Panc1 (cell line): ENCODE measurements around the gene AADACL2. TPM values are rescaled to one million over a fixed set of nuclear protein-coding genes. Genes with fewer than 3 reads are reported as not detected.

ENCODE experiments used
- ATAC-seq: fragments of 200-7000 bp; cut with Tn5 transposase; 2 replicates; pipeline ENCODE4 v1.9.1; 2020; ENCODE audit warnings: mild to moderate bottlenecking, moderate library complexity
- BruUV-seq: library from RNA; stranded (reverse); fragments of 400-500 nt; replicated peaks from 2 replicates; lab custom pipeline; 2021; lab: Mats Ljungman, UMichigan
- CTCF ChIA-PET: fragments of 300-600 bp; sonication (Branson Sonifier 250); formaldehyde crosslinking; loops from one replicate; lab custom pipeline; 2022; ENCODE audit warnings: antibody characterized with exemption; lab: Charles Lee
- POLR2A ChIA-PET: fragments of 300-600 bp; sonication (Branson Sonifier 250); formaldehyde crosslinking; loops from one replicate; lab custom pipeline; 2022; ENCODE audit warnings: antibody characterized with exemption; lab: Charles Lee
- DNase-seq: peaks from one replicate; pipeline ENCODE4 v3.0.0-alpha.2; 2010; ENCODE audit warnings: low read depth, low spot score
- H3K27ac ChIP-seq: 2 replicates; pipeline ENCODE4 v1.5.1; 2011; ENCODE audit warnings: mild to moderate bottlenecking, low read length, inconsistent platforms
- H3K27me3 ChIP-seq: fragments of 200-500 bp; sonication (Bioruptor generic); 2 replicates; pipeline ENCODE4 v1.6.0; 2014; ENCODE audit warnings: low read length, inconsistent platforms; ENCODE audit not compliant: control insufficient read depth, insufficient read depth
- H3K36me3 ChIP-seq: fragments of 200-500 bp; sonication (Bioruptor generic); 2 replicates; pipeline ENCODE4 v1.5.1; 2014; ENCODE audit warnings: inconsistent platforms, mild to moderate bottlenecking, low read length, moderate library complexity; ENCODE audit not compliant: control insufficient read depth, insufficient read depth
- H3K4me1 ChIP-seq: 2 replicates; pipeline ENCODE4 v1.5.1; 2011; ENCODE audit warnings: inconsistent platforms, mild to moderate bottlenecking, low read length, moderate library complexity; ENCODE audit not compliant: control insufficient read depth, insufficient read depth
- H3K4me3 ChIP-seq, 2 experiments: 2 replicates each; pipeline ENCODE4 v1.5.1; 2011 to 2012; ENCODE audit warnings: low read depth in 2 of 2, low read length in 2 of 2, mild to moderate bottlenecking in 2 of 2, inconsistent platforms in 1 of 2, moderate library complexity in 1 of 2
- H3K9me3 ChIP-seq: fragments of 200-500 bp; sonication (Bioruptor generic); 2 replicates; pipeline ENCODE4 v1.5.1; 2014; ENCODE audit warnings: low read depth, mild to moderate bottlenecking, inconsistent platforms, low read length, moderate library complexity; ENCODE audit not compliant: control insufficient read depth, insufficient read depth
- POLR2AphosphoS5 ChIP-seq: IDR thresholded peaks from 2 replicates; pipeline ENCODE4 v1.6.1; 2012; ENCODE audit warnings: mild to moderate bottlenecking, low read depth, low read length, moderate library complexity
- SIN3A ChIP-seq: IDR thresholded peaks from 2 replicates; pipeline ENCODE4 v1.6.1; 2012; ENCODE audit warnings: low read depth, mild to moderate bottlenecking, low read length, moderate library complexity, borderline replicate concordance; ENCODE audit not compliant: insufficient read depth
- TCF7L2 ChIP-seq: IDR thresholded peaks from 2 replicates; pipeline ENCODE4 v1.6.1; 2011; ENCODE audit warnings: mild to moderate bottlenecking, low read depth, low read length, inconsistent platforms
- in situ Hi-C: cut with HindIII; loops from 2 replicates; pipeline ENCODE4 v1.10.0; 2016; ENCODE audit warnings: low sequenced_read_pairs, low pct_unique_long_range_greater_than_20kb
- intact Hi-C: fragments of 100-400 bp; cut with micrococcal nuclease; formaldehyde crosslinking; loops from one replicate; pipeline ENCODE4 v1.10.0; 2022; ENCODE audit not compliant: unreplicated experiment
- total RNA-seq: library from RNA; stranded (reverse); gene quantifications from one replicate; pipeline ENCODE4 v1.2.1, GENCODE V29; 2021; ENCODE audit not compliant: unreplicated experiment
- TF ChIP-seq, protein P1 (sequence below), 2 experiments: IDR thresholded peaks; 2 replicates each; pipeline ENCODE4 v1.6.1; 2011 to 2012; ENCODE audit warnings: low read depth in 2 of 2, control low read depth in 1 of 2, low read length in 1 of 2, mild to moderate bottlenecking in 1 of 2, moderate library complexity in 1 of 2; ENCODE audit not compliant: insufficient read depth in 1 of 2
- TF ChIP-seq, protein P2 (sequence below): fragments of 450-650 bp; IDR thresholded peaks from 2 replicates; pipeline ENCODE4 v1.5.1; 2017; ENCODE audit warnings: mild to moderate bottlenecking

AADACL2 gene
- total RNA-seq, 1 experiment from 2014 or later = not detected

DNA sequence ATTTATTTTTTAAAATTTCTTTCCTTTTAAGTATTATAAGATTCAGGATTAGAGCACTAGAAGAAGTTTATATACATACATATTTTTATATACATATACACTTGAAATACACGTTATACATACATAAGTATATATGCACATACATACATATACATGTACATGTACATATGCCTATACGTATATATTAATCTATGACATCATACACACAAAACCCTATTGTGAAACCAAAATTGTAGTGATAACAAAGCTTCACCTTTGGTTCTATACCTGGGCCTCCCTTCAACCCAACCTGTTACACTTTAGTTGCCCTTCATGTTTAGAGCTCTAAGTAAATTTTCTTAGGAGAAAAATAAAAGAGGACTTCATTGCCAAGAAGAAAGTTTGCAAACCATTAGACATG is 17.0 kb downstream of the AADACL2 start:
- no peak for DNase-seq
- TF ChIP-seq TCF7L2 (no peak), POLR2AphosphoS5 (no peak), SIN3A (no peak)
- TF ChIP-seq, protein P1, sequence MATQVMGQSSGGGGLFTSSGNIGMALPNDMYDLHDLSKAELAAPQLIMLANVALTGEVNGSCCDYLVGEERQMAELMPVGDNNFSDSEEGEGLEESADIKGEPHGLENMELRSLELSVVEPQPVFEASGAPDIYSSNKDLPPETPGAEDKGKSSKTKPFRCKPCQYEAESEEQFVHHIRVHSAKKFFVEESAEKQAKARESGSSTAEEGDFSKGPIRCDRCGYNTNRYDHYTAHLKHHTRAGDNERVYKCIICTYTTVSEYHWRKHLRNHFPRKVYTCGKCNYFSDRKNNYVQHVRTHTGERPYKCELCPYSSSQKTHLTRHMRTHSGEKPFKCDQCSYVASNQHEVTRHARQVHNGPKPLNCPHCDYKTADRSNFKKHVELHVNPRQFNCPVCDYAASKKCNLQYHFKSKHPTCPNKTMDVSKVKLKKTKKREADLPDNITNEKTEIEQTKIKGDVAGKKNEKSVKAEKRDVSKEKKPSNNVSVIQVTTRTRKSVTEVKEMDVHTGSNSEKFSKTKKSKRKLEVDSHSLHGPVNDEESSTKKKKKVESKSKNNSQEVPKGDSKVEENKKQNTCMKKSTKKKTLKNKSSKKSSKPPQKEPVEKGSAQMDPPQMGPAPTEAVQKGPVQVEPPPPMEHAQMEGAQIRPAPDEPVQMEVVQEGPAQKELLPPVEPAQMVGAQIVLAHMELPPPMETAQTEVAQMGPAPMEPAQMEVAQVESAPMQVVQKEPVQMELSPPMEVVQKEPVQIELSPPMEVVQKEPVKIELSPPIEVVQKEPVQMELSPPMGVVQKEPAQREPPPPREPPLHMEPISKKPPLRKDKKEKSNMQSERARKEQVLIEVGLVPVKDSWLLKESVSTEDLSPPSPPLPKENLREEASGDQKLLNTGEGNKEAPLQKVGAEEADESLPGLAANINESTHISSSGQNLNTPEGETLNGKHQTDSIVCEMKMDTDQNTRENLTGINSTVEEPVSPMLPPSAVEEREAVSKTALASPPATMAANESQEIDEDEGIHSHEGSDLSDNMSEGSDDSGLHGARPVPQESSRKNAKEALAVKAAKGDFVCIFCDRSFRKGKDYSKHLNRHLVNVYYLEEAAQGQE (IDR thresholded peaks at IDR 0.05; ENCODE audit: insufficient read depth in 1 of 2, low read depth in 2 of 2, low read length in 1 of 2) = no peak
- TF ChIP-seq, protein P2, sequence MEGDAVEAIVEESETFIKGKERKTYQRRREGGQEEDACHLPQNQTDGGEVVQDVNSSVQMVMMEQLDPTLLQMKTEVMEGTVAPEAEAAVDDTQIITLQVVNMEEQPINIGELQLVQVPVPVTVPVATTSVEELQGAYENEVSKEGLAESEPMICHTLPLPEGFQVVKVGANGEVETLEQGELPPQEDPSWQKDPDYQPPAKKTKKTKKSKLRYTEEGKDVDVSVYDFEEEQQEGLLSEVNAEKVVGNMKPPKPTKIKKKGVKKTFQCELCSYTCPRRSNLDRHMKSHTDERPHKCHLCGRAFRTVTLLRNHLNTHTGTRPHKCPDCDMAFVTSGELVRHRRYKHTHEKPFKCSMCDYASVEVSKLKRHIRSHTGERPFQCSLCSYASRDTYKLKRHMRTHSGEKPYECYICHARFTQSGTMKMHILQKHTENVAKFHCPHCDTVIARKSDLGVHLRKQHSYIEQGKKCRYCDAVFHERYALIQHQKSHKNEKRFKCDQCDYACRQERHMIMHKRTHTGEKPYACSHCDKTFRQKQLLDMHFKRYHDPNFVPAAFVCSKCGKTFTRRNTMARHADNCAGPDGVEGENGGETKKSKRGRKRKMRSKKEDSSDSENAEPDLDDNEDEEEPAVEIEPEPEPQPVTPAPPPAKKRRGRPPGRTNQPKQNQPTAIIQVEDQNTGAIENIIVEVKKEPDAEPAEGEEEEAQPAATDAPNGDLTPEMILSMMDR = no peak
- no peaks in the 10 kb centered on the region for H3K4me1 ChIP-seq
- H3K4me3 ChIP-seq = no peak overlapping the region
- in situ Hi-C loops = no loop called here
- H3K27me3 ChIP-seq = no peaks in the 10 kb centered on the region
- ChIA-PET CTCF (no interaction called here), POLR2A (no interaction called here)
- H3K9me3 ChIP-seq = peaks cover 3% of the 10 kb centered on the region; the same call in 1 of the 2 replicates
- H3K27ac ChIP-seq = no peak overlapping the region
- no peaks in the 10 kb centered on the region for H3K36me3 ChIP-seq
- no TSS peak for BruUV-seq
- intact Hi-C loops = no loop called here
- no peak for ATAC-seq

DNA sequence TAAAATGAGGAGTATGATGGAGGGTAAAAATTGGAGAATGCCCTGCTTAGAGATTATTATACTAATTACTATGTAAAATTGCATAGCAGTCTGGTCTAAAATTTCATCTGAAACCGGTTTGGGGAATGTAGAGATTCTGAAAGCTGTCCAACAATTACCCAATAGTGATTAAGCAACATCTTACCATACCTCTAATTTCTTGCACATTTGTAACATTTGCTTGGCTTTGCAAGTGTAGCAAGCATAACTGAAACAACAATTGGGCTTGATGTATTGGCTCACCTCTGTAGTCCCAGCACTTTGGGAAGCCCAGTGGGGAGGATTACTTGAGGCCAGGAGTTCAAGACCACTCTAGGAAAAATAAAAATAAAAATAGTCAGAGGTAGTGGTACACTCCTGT is 17.4 kb downstream of the AADACL2 start:
- BruUV-seq = no TSS peak
- DNase-seq = no peak

More for the DNA sequence above, 17.4 kb downstream of the AADACL2 start:
- Histone ChIP-seq H3K36me3 (no peaks in the 10 kb centered on the region), H3K4me3 (no peak overlapping the region), H3K9me3 (peaks cover 3% of the 10 kb centered on the region; the same call in 1 of the 2 replicates), H3K27me3 (no peaks in the 10 kb centered on the region), H3K4me1 (no peaks in the 10 kb centered on the region), H3K27ac (no peak overlapping the region)
- CTCF ChIA-PET = no interaction called here
- ATAC-seq = no peak
- TF ChIP-seq TCF7L2 = no peak
- TF ChIP-seq, protein P2 = no peak
- no peak for TF ChIP-seq POLR2AphosphoS5
- no peak for TF ChIP-seq SIN3A
- TF ChIP-seq, protein P1 (IDR thresholded peaks at IDR 0.05; ENCODE audit: insufficient read depth in 1 of 2, low read depth in 2 of 2, low read length in 1 of 2) = no peak
- intact Hi-C loops (no loop called here), in situ Hi-C loops (no loop called here)
- POLR2A ChIA-PET = no interaction called here
